PC-3 (cell line): Measurements from ENCODE around the gene ZKSCAN4. TPM values are rescaled to one million over a fixed set of nuclear protein-coding genes. Genes with fewer than 3 reads are reported as not detected.

Source experiments
- ATAC-seq: fragments of 200-7000 bp; cut with Tn5 transposase; 2 replicates; pipeline ENCODE4 v1.9.1; 2020; ENCODE audit warnings: mild to moderate bottlenecking, moderate library complexity
- BruUV-seq: library from RNA; stranded (reverse); fragments of 400-500 nt; replicated peaks from 2 replicates; lab custom pipeline; 2021; lab: Mats Ljungman, UMichigan
- CTCF ChIA-PET: fragments of 300-600 bp; sonication (Branson Sonifier 250); formaldehyde crosslinking; loops from one replicate; lab custom pipeline; 2022; ENCODE audit warnings: antibody characterized with exemption; lab: Charles Lee
- POLR2A ChIA-PET: fragments of 300-600 bp; sonication (Branson Sonifier 250); formaldehyde crosslinking; loops from one replicate; lab custom pipeline; 2022; ENCODE audit warnings: antibody characterized with exemption; ENCODE audit not compliant: unreplicated experiment; lab: Charles Lee
- DNase-seq: peaks from one replicate; pipeline ENCODE4 v3.0.0-alpha.2; 2015
- H2AFZ ChIP-seq: fragments of 300-600 bp; sonication (generic); 2 replicates; pipeline ENCODE4 v1.6.0; 2016; ENCODE audit warnings: antibody characterized with exemption, low read length
- H3F3A ChIP-seq: fragments of 300-600 bp; sonication (generic); one replicate; pipeline ENCODE4 v1.6.0; 2017; ENCODE audit warnings: antibody characterized with exemption, low read length, control low read depth, mild to moderate bottlenecking; ENCODE audit not compliant: unreplicated experiment
- H3K27ac ChIP-seq: fragments of 300-600 bp; sonication (generic); 2 replicates; pipeline ENCODE4 v1.5.1; 2016; ENCODE audit warnings: mild to moderate bottlenecking, low read length
- H3K27me3 ChIP-seq: fragments of 300-600 bp; sonication (generic); 2 replicates; pipeline ENCODE4 v1.6.1; 2016; ENCODE audit warnings: low read length, mixed read lengths
- H3K36me3 ChIP-seq: fragments of 300-600 bp; sonication (generic); 2 replicates; pipeline ENCODE4 v1.6.1; 2016; ENCODE audit warnings: low read depth, mixed run types, low read length, mixed read lengths
- H3K4me1 ChIP-seq: fragments of 300-600 bp; sonication (generic); 2 replicates; pipeline ENCODE4 v1.5.1; 2016; ENCODE audit warnings: low read length; ENCODE audit not compliant: insufficient read depth
- H3K4me2 ChIP-seq: fragments of 300-600 bp; sonication (generic); 2 replicates; pipeline ENCODE4 v1.6.0; 2016; ENCODE audit warnings: low read length
- H3K4me3 ChIP-seq: fragments of 300-600 bp; sonication (generic); 2 replicates; pipeline ENCODE4 v1.5.1; 2016; ENCODE audit warnings: mild to moderate bottlenecking, low read length, mixed read lengths
- H3K79me2 ChIP-seq: fragments of 300-600 bp; sonication (generic); 2 replicates; pipeline ENCODE4 v1.6.1; 2017; ENCODE audit warnings: low read length, mixed read lengths
- H3K9ac ChIP-seq: fragments of 300-600 bp; sonication (generic); 2 replicates; pipeline ENCODE4 v1.6.0; 2016; ENCODE audit warnings: mild to moderate bottlenecking, low read length
- H3K9me2 ChIP-seq: fragments of 300-600 bp; sonication (generic); replicated peaks from 2 replicates; pipeline ENCODE4 v1.6.1; 2016; ENCODE audit warnings: mixed run types, low read length, mixed read lengths
- H3K9me3 ChIP-seq: fragments of 300-600 bp; sonication (generic); 2 replicates; pipeline ENCODE4 v1.6.1; 2016; ENCODE audit warnings: low read length, mixed read lengths
- H4K20me1 ChIP-seq: fragments of 300-600 bp; sonication (generic); 2 replicates; pipeline ENCODE4 v1.6.1; 2016; ENCODE audit warnings: low read length, mixed read lengths
- CTCF ChIP-seq: fragments of 300-600 bp; sonication (generic); conservative IDR thresholded peaks from 2 replicates; pipeline ENCODE4 v1.5.1; 2017; ENCODE audit warnings: antibody characterized with exemption, low read depth, mild to moderate bottlenecking, low read length
- EZH2 ChIP-seq: fragments of 300-600 bp; sonication (generic); IDR thresholded peaks from one replicate; pipeline ENCODE4 v1.6.1; 2017; ENCODE audit warnings: antibody characterized with exemption, mild to moderate bottlenecking, low read length; ENCODE audit not compliant: unreplicated experiment
- EZH2phosphoT487 ChIP-seq: fragments of 300-600 bp; sonication (generic); IDR thresholded peaks from 2 replicates; pipeline ENCODE4 v1.6.1; 2018; ENCODE audit warnings: mild to moderate bottlenecking, antibody characterized with exemption, low read length, borderline replicate concordance
- intact Hi-C: fragments of 100-400 bp; cut with micrococcal nuclease; formaldehyde crosslinking; loops from 2 replicates; pipeline ENCODE4 v1.9.0; 2023
- total RNA-seq: library from RNA; depleted of rRNA; stranded (reverse); fragments of >200 nt; gene quantifications from 2 replicates; pipeline ENCODE4 v1.2.3, GENCODE V29; 2014

Gene ZKSCAN4
- total RNA-seq, 1 experiment from 2014 or later, result 2.3 TPM

GRCh38 chr6:28213213-28213523 lies 38.9 kb downstream of the ZKSCAN4 start:
- no peaks in the 10 kb centered on the region for H3F3A ChIP-seq
- H3K9ac ChIP-seq, result no peak overlapping the region
- H3K27me3 ChIP-seq, result no peaks in the 10 kb centered on the region
- no peaks in the 10 kb centered on the region for H3K79me2 ChIP-seq
- intact Hi-C loops, result loop anchor here (2.0 kb wide), 1 partner anchor 76 kb away; no protein-coding TSS in a partner anchor
- no peak overlapping the region for H3K27ac ChIP-seq
- ATAC-seq, result no peak
- no peaks in the 10 kb centered on the region for H3K36me3 ChIP-seq
- H3K9me3 ChIP-seq, result no peaks in the 10 kb centered on the region
- H3K4me1 ChIP-seq, result peaks cover 9% of the 10 kb centered on the region
- no peaks in the 10 kb centered on the region for H4K20me1 ChIP-seq
- TF ChIP-seq EZH2 (no peak), CTCF (no peak), EZH2phosphoT487 (no peak)
- CTCF ChIA-PET, result no interaction called here
- peak overlapping the region; percentile 84 for H3K4me3 ChIP-seq
- 0 out of 2 replicates have a peak overlapping the region, but pooled peaks have one; percentile 81 for H2AFZ ChIP-seq
- no peak for DNase-seq
- no TSS peak for BruUV-seq
- no peaks in the 10 kb centered on the region for H3K9me2 ChIP-seq
- POLR2A ChIA-PET, result no interaction called here
- H3K4me2 ChIP-seq, result peak overlapping the region; percentile 77

- TF ChIP-seq EZH2phosphoT487 (no peak), CTCF (peak; percentile 56), EZH2 (no peak)
- Histone ChIP-seq H4K20me1 (no peaks in the 10 kb centered on the region), H3K4me3 (peak overlapping the region; percentile 84), H2AFZ (peak overlapping the region; percentile 81), H3K27me3 (no peaks in the 10 kb centered on the region), H3K9me2 (no peaks in the 10 kb centered on the region), H3K4me1 (peaks cover 9% of the 10 kb centered on the region), H3K27ac (0 out of 2 replicates have a peak overlapping the region, but pooled peaks have one; percentile 7), H3K9ac (peak overlapping the region; percentile 38; the same call in 1 of the 2 replicates), H3K9me3 (no peaks in the 10 kb centered on the region), H3K79me2 (no peaks in the 10 kb centered on the region), H3K4me2 (peak overlapping the region; percentile 77), H3K36me3 (no peaks in the 10 kb centered on the region), H3F3A (no peaks in the 10 kb centered on the region)
- intact Hi-C loops, result loop anchor here (1.0 to 2.0 kb wide), 2 partner anchors 76 to 310 kb away; no protein-coding TSS in a partner anchor
- ChIA-PET POLR2A (no interaction called here), CTCF (no interaction called here)
- DNase-seq, result peak; percentile 95
- BruUV-seq, result no TSS peak
- ATAC-seq, result peak; percentile 87
Measured at GRCh38 chr6:28212510-28213212, 39.4 kb downstream of the ZKSCAN4 start.
